Stimulated activated CD4-positive, alpha-beta T cell treated with anti-CD3 and anti-CD28 coated beads, Interleukin-2, amount 100 ng/mL, for 24 hours (primary cell): ENCODE data around the gene PRX.
"Not testable (repeated sequence)": the region's sequence is repeated elsewhere in the genome, so short reads cannot be mapped to it uniquely, and the experiment has no call there.

Source experiments
- DNase-seq, 2 donors: peaks; one replicate each; pipeline ENCODE4 v3.0.0-alpha.2; 2020

PRX gene

GRCh38 chr19:40438284-40438683 is 25.1 kb upstream of the PRX start:
- no peak for DNase-seq

- peak; percentile 57 to 60 for DNase-seq
These were observed 20.4 kb upstream of the PRX start for GRCh38 chr19:40433391-40434216.

- DNase-seq = not testable (repeated sequence)
These were observed 19.6 kb upstream of the PRX start for GRCh38 chr19:40432760-40433159.

GRCh38 chr19:40431698-40432097 is 18.5 kb upstream of the PRX start:
- no peak for DNase-seq

GRCh38 chr19:40430242-40430641 is 17.1 kb upstream of the PRX start:
- DNase-seq = not testable (repeated sequence)

- not testable (repeated sequence) for DNase-seq
These were observed 15.0 kb upstream of the PRX start for GRCh38 chr19:40428197-40428596.

GRCh38 chr19:40425450-40426287 is 12.5 kb upstream of the PRX start, which contains the start of gene SERTAD1:
TSS of gene SERTAD1 (minus strand) at chr19:40425992. CDS start at chr19:40423546, 2,446 bp downstream.
- DNase-seq = peak; percentile 100

- DNase-seq = peak; percentile 19 to 35
These were observed 11.7 kb upstream of the PRX start for GRCh38 chr19:40424637-40425449.

GRCh38 chr19:40423938-40424337 is 10.8 kb upstream of the PRX start:
- DNase-seq = no peak

- no peak for DNase-seq
These were observed 9.8 kb upstream of the PRX start for GRCh38 chr19:40422748-40423566.

GRCh38 chr19:40421993-40422747 is 9.0 kb upstream of the PRX start:
- DNase-seq = no peak

- DNase-seq = peak; percentile 77 to 81
These were observed 7.9 kb upstream of the PRX start for GRCh38 chr19:40420766-40421765.

- no peak for DNase-seq
These were observed 7.2 kb upstream of the PRX start for GRCh38 chr19:40420451-40420765.

- DNase-seq = no peak
These were observed 6.6 kb upstream of the PRX start for GRCh38 chr19:40419780-40420179.

GRCh38 chr19:40419066-40419612 is 6.0 kb upstream of the PRX start:
- DNase-seq = no peak

GRCh38 chr19:40418040-40418439 is 4.9 kb upstream of the PRX start:
- no peak for DNase-seq

GRCh38 chr19:40417643-40417981 is 4.4 kb upstream of the PRX start:
- DNase-seq = no peak

GRCh38 chr19:40416918-40417642 is 3.9 kb upstream of the PRX start:
- DNase-seq = no peak

GRCh38 chr19:40415768-40416167 is 2.6 kb upstream of the PRX start:
- no peak for DNase-seq
